Measurements from ENCODE around the gene GNLY.
A peak's percentile ranks its signal among the peaks of the same experiment; 100 is the strongest.

GNLY gene

GRCh38 chr2:85728883-85729824 is 35.0 kb downstream of the GNLY start:
- peak; percentile 81 for ATAC-seq
- peak; percentile 88 for DNase-seq

- ATAC-seq (no peak), DNase-seq (no peak)
These were observed 35.8 kb downstream of the GNLY start for GRCh38 chr2:85729825-85730510.

- DNase-seq (no peak), ATAC-seq (no peak)
These were observed 36.6 kb downstream of the GNLY start for GRCh38 chr2:85730686-85731230.

GRCh38 chr2:85731606-85732005 is 37.4 kb downstream of the GNLY start:
- DNase-seq = no peak

GRCh38 chr2:85732467-85733120 is 38.4 kb downstream of the GNLY start:
- ATAC-seq (no peak), DNase-seq (no peak)

More at GRCh38 chr2:85731606-85732005, 37.4 kb downstream of the GNLY start:
- no peak for ATAC-seq

- ATAC-seq = no peak
- DNase-seq = no peak
These were observed 39.2 kb downstream of the GNLY start for GRCh38 chr2:85733121-85733960.

GRCh38 chr2:85734015-85734414 is 39.9 kb downstream of the GNLY start:
- ATAC-seq (no peak), DNase-seq (no peak)

GRCh38 chr2:85734942-85735608 is 40.9 kb downstream of the GNLY start:
- ATAC-seq = no peak

GRCh38 chr2:85735691-85736090 is 41.5 kb downstream of the GNLY start:
- ATAC-seq = no peak
- DNase-seq = no peak

More at GRCh38 chr2:85734942-85735608, 40.9 kb downstream of the GNLY start:
- DNase-seq = no peak

GRCh38 chr2:85736456-85737355 is 42.5 kb downstream of the GNLY start:
- DNase-seq (no peak), ATAC-seq (no peak)

GRCh38 chr2:85737481-85737880 is 43.3 kb downstream of the GNLY start:
- ATAC-seq (no peak), DNase-seq (no peak)

GRCh38 chr2:85737961-85738360 is 43.8 kb downstream of the GNLY start:
- no peak for DNase-seq
- no peak for ATAC-seq

- DNase-seq (no peak), ATAC-seq (no peak)
These were observed 46.0 kb downstream of the GNLY start for GRCh38 chr2:85740193-85740592.

GRCh38 chr2:85741211-85741832 is 47.2 kb downstream of the GNLY start:
- ATAC-seq = no peak
- no peak for DNase-seq

- DNase-seq (no peak), ATAC-seq (no peak)
These were observed 47.8 kb downstream of the GNLY start for GRCh38 chr2:85741833-85742455.

GRCh38 chr2:85743304-85743978 is 49.3 kb downstream of the GNLY start:
- ATAC-seq (no peak), DNase-seq (no peak)

GRCh38 chr2:85744055-85744454 is 49.9 kb downstream of the GNLY start:
- ATAC-seq (no peak), DNase-seq (no peak)

Data from stimulated activated naive CD8-positive, alpha-beta T cell treated with anti-CD3 and anti-CD28 coated beads, Interleukin-15, Interleukin-2, amounts not matched to agents 100 U/mL and 50 U/mL, for 24 hours (primary cell).